Neural cell (in vitro differentiated cells): Measurements from ENCODE around the gene GLB1L3. TPM values are rescaled to one million over a fixed set of nuclear protein-coding genes. Genes with fewer than 3 reads are reported as not detected.

ENCODE experiments used
- H2AFZ ChIP-seq: fragments of 200-600, 300-800 bp; sonication (generic), shearing (Covaris generic); 2 replicates; pipeline ENCODE4 v1.6.0; 2014; ENCODE audit warnings: low read depth, mild to moderate bottlenecking, antibody characterized with exemption, low read length, moderate library complexity
- H3F3A ChIP-seq: fragments of 200-600 bp; shearing (Covaris generic); 2 replicates; pipeline ENCODE4 v1.6.1; 2016; ENCODE audit warnings: mild to moderate bottlenecking, moderate library complexity, mixed read lengths, antibody characterized with exemption, low read length; ENCODE audit not compliant: insufficient read depth, poor library complexity, severe bottlenecking
- H3K27ac ChIP-seq: fragments of 200-600, 300-800 bp; sonication (generic), shearing (Covaris generic); 2 replicates; pipeline ENCODE4 v1.5.1; 2014; ENCODE audit warnings: mild to moderate bottlenecking, low read length, moderate library complexity
- H3K27me3 ChIP-seq: fragments of 300-800, 200-600 bp; sonication (generic), shearing (Covaris generic); 2 replicates; pipeline ENCODE4 v1.6.0; 2014; ENCODE audit warnings: mild to moderate bottlenecking, low read depth, low read length, moderate library complexity; ENCODE audit not compliant: insufficient read depth
- H3K36me3 ChIP-seq: fragments of 300-800, 200-600 bp; sonication (generic), shearing (Covaris generic); 2 replicates; pipeline ENCODE4 v1.5.1; 2014; ENCODE audit warnings: mild to moderate bottlenecking, antibody characterized with exemption, low read length, moderate library complexity; ENCODE audit not compliant: insufficient read depth
- H3K4me2 ChIP-seq: fragments of 300-800, 200-600 bp; sonication (generic), shearing (Covaris generic); 2 replicates; pipeline ENCODE4 v1.6.0; 2014; ENCODE audit warnings: mild to moderate bottlenecking, low read length
- H3K4me3 ChIP-seq: fragments of 300-800, 200-600 bp; sonication (generic), shearing (Covaris generic); 2 replicates; pipeline ENCODE4 v1.5.1; 2014; ENCODE audit warnings: mild to moderate bottlenecking, low read length, moderate library complexity
- H3K79me2 ChIP-seq: fragments of 200-600 bp; shearing (Covaris generic); replicated peaks from 2 replicates; pipeline ENCODE4 v1.6.0; 2014; ENCODE audit warnings: mild to moderate bottlenecking, low read length, moderate library complexity; ENCODE audit not compliant: insufficient read depth
- H3K9ac ChIP-seq: fragments of 300-800, 200-600 bp; sonication (generic), shearing (Covaris generic); 2 replicates; pipeline ENCODE4 v1.6.1; 2016; ENCODE audit warnings: mild to moderate bottlenecking, low read length, mixed read lengths
- H3K9me2 ChIP-seq: fragments of 200-600 bp; shearing (Covaris generic); 2 replicates; pipeline ENCODE4 v1.6.1; 2016; ENCODE audit warnings: mild to moderate bottlenecking, low read length, mixed read lengths; ENCODE audit not compliant: insufficient read depth
- H3K9me3 ChIP-seq: fragments of 200-600, 300-800 bp; sonication (generic), shearing (Covaris generic); 2 replicates; pipeline ENCODE4 v1.6.1; 2016; ENCODE audit warnings: mild to moderate bottlenecking, mixed run types, low read length, moderate library complexity, mixed read lengths
- H4K20me1 ChIP-seq: fragments of 200-600 bp; shearing (Covaris generic); 2 replicates; pipeline ENCODE4 v1.6.1; 2016; ENCODE audit warnings: mild to moderate bottlenecking, mixed run types; ENCODE audit not compliant: insufficient read depth
- CTCF ChIP-seq: fragments of 450-650 bp; IDR thresholded peaks from 2 replicates; pipeline ENCODE4 v1.5.1; 2014; ENCODE audit warnings: antibody characterized with exemption, mild to moderate bottlenecking, moderate library complexity; ENCODE audit not compliant: poor library complexity, severe bottlenecking
- EZH2 ChIP-seq: fragments of 200-600, 300-800 bp; shearing (Covaris generic), sonication (generic); IDR thresholded peaks from 2 replicates; pipeline ENCODE4 v1.6.1; 2014; ENCODE audit warnings: antibody characterized with exemption, low read length, borderline replicate concordance, mild to moderate bottlenecking; ENCODE audit not compliant: insufficient read depth, poor library complexity, severe bottlenecking
- MXI1 ChIP-seq: fragments of 450-650 bp; conservative IDR thresholded peaks from 2 replicates; pipeline ENCODE4 v1.6.1; 2014; ENCODE audit warnings: antibody characterized with exemption, mild to moderate bottlenecking; ENCODE audit not compliant: poor library complexity, severe bottlenecking
- POLR2AphosphoS5 ChIP-seq: IDR thresholded peaks from 2 replicates; pipeline ENCODE4 v1.6.1; 2012
- RAD21 ChIP-seq: fragments of 450-650 bp; conservative IDR thresholded peaks from 2 replicates; pipeline ENCODE4 v1.6.1; 2014; ENCODE audit warnings: antibody characterized with exemption, mild to moderate bottlenecking, moderate library complexity
- REST ChIP-seq: IDR thresholded peaks from 2 replicates; pipeline ENCODE4 v1.6.1; 2012; ENCODE audit warnings: borderline replicate concordance
- SMC3 ChIP-seq: fragments of 450-650 bp; conservative IDR thresholded peaks from 2 replicates; pipeline ENCODE4 v1.6.1; 2014; ENCODE audit warnings: antibody characterized with exemption, mild to moderate bottlenecking, moderate library complexity; ENCODE audit not compliant: poor library complexity
- TAF1 ChIP-seq: IDR thresholded peaks from 2 replicates; pipeline ENCODE4 v1.6.1; 2012; ENCODE audit warnings: low read depth
- polyA plus RNA-seq: library from polyadenylated mRNA; depleted of rRNA; stranded (reverse); fragments of >200 nt; gene quantifications from 2 replicates; pipeline ENCODE4 v1.2.3, GENCODE V29; 2014

GLB1L3 gene
- polyA plus RNA-seq, 1 donor from 2014 or later = 0.19 TPM

- no peak overlapping the region for H3K4me2 ChIP-seq
- no peaks in the 10 kb centered on the region for H4K20me1 ChIP-seq
- H3F3A ChIP-seq = no peaks in the 10 kb centered on the region
- no peak overlapping the region for H3K4me3 ChIP-seq
- no peaks in the 10 kb centered on the region for H3K9me3 ChIP-seq
- no peak overlapping the region for H3K27ac ChIP-seq
- no peaks in the 10 kb centered on the region for H3K36me3 ChIP-seq
- no peaks in the 10 kb centered on the region for H3K27me3 ChIP-seq
- TF ChIP-seq RAD21 (no peak), MXI1 (no peak), EZH2 (no peak), CTCF (no peak), SMC3 (no peak), POLR2AphosphoS5 (no peak)
- no peak overlapping the region for H2AFZ ChIP-seq
- no peak overlapping the region for H3K9ac ChIP-seq
- no peaks in the 10 kb centered on the region for H3K79me2 ChIP-seq
- no peaks in the 10 kb centered on the region for H3K9me2 ChIP-seq
Observed at GRCh38 chr11:134352111-134352510, 75.9 kb downstream of the GLB1L3 start.

- no peaks in the 10 kb centered on the region for H3K79me2 ChIP-seq
- H3K27ac ChIP-seq = no peak overlapping the region
- H3K27me3 ChIP-seq = no peaks in the 10 kb centered on the region
- no peaks in the 10 kb centered on the region for H4K20me1 ChIP-seq
- no peak overlapping the region for H3K9ac ChIP-seq
- H3K4me3 ChIP-seq = no peak overlapping the region
- H3K4me2 ChIP-seq = no peak overlapping the region
- no peaks in the 10 kb centered on the region for H3F3A ChIP-seq
- H3K9me3 ChIP-seq = no peaks in the 10 kb centered on the region
- H3K36me3 ChIP-seq = no peaks in the 10 kb centered on the region
- no peak overlapping the region for H2AFZ ChIP-seq
- TF ChIP-seq TAF1 = no peak
- TF ChIP-seq CTCF = no peak
- no peak for TF ChIP-seq MXI1
- no peak for TF ChIP-seq REST
- TF ChIP-seq POLR2AphosphoS5 = no peak
- H3K9me2 ChIP-seq = no peaks in the 10 kb centered on the region
Observed at GRCh38 chr11:134355136-134355535, 79.0 kb downstream of the GLB1L3 start.
